CD4-positive, alpha-beta T cell (primary cell): ENCODE measurements around the gene SHROOM1. TPM values are rescaled to one million over a fixed set of nuclear protein-coding genes. Genes with fewer than 3 reads are reported as not detected.

Experiments
- ATAC-seq: fragments of 200-7000 bp; cut with Tn5 transposase; one replicate; pipeline ENCODE4 v1.10.0; 2022; ENCODE audit warnings: mild to moderate bottlenecking; ENCODE audit not compliant: poor library complexity
- CTCF ChIA-PET: fragments of 350-600 bp; sonication (Branson Sonifier 250); formaldehyde crosslinking; loops from one replicate; lab custom pipeline; 2021; ENCODE audit warnings: antibody characterized with exemption, inconsistent platforms; lab: Charles Lee
- POLR2A ChIA-PET: fragments of 350-600 bp; sonication (Branson Sonifier 250); formaldehyde crosslinking; loops from one replicate; lab custom pipeline; 2021; ENCODE audit warnings: antibody characterized with exemption, inconsistent platforms; lab: Charles Lee
- DNase-seq, 14 experiments: peaks; one replicate each; pipeline ENCODE4 v3.0.0-alpha.2; 2013 to 2020; ENCODE audit warnings: mixed read lengths in 2 of 14
- H3K27ac ChIP-seq, 2 donors: one replicate each; pipeline versions ENCODE4 v1.5.1 to v1.7.0; 2013; ENCODE audit warnings: low read length in 2 of 2, low read depth in 1 of 2, mild to moderate bottlenecking in 1 of 2
- H3K27me3 ChIP-seq, 2 experiments: 1 replicate in 1 of 2; 2 replicates in 1 of 2; pipeline versions ENCODE4 v1.6.1 to v1.7.0; 2013; ENCODE audit warnings: low read length in 2 of 2, control low read depth in 1 of 2, mild to moderate bottlenecking in 1 of 2, moderate library complexity in 1 of 2; ENCODE audit not compliant: insufficient read depth in 2 of 2, control insufficient read depth in 1 of 2
- H3K36me3 ChIP-seq: one replicate; pipeline ENCODE4 v1.6.1; 2013; ENCODE audit warnings: low read length, control low read depth; ENCODE audit not compliant: insufficient read depth
- H3K4me1 ChIP-seq: one replicate; pipeline ENCODE4 v1.6.1; 2013; ENCODE audit warnings: low read length, control low read depth; ENCODE audit not compliant: insufficient read depth
- H3K4me3 ChIP-seq: one replicate; pipeline ENCODE4 v1.5.1; 2013; ENCODE audit warnings: mild to moderate bottlenecking, low read length, moderate library complexity
- H3K9me3 ChIP-seq, 2 experiments: 1 replicate in 1 of 2; 2 replicates in 1 of 2; pipeline versions ENCODE4 v1.6.1 to v1.7.0; 2013; ENCODE audit warnings: low read length in 2 of 2, mild to moderate bottlenecking in 2 of 2, control low read depth in 1 of 2, moderate library complexity in 1 of 2; ENCODE audit not compliant: control insufficient read depth in 1 of 2, insufficient read depth in 1 of 2
- H3K27ac Mint-ChIP-seq: one replicate; pipeline ENCODE4 v1.8.0; 2020; ENCODE audit warnings: mixed read lengths
- H3K27me3 Mint-ChIP-seq: one replicate; pipeline ENCODE4 v1.8.0; 2021; ENCODE audit warnings: mixed read lengths
- H3K36me3 Mint-ChIP-seq: one replicate; pipeline ENCODE4 v1.8.0; 2021; ENCODE audit warnings: low read depth, mixed read lengths
- H3K4me1 Mint-ChIP-seq: one replicate; pipeline ENCODE4 v1.8.0; 2021; ENCODE audit warnings: low read depth, mixed read lengths
- H3K4me3 Mint-ChIP-seq: one replicate; pipeline ENCODE4 v1.8.0; 2020; ENCODE audit warnings: mild to moderate bottlenecking, mixed read lengths
- H3K9me3 Mint-ChIP-seq: one replicate; pipeline ENCODE4 v1.8.0; 2020; ENCODE audit warnings: mixed read lengths
- intact Hi-C, 2 experiments: fragments of 100-400 bp; cut with DNase I in 1 of 2; cut with micrococcal nuclease in 1 of 2; formaldehyde crosslinking; loops; one replicate each; pipeline versions ENCODE4 v1.15.1 to v1.9.0; 2023 to 2025; cut with DNase I, micrococcal nuclease
- total RNA-seq, 174 experiments: library from RNA in 2 of 174; stranded (reverse) in 2 of 174; gene quantifications; one replicate each; pipeline ENCODE4 v1.2.3 and lab custom pipeline; 2021 to 2026
- TF ChIP-seq, protein P1 (sequence below): fragments of 200-600 bp; IDR thresholded peaks from one replicate; pipeline ENCODE4 v1.8.0; 2022; ENCODE audit warnings: antibody characterized with exemption, mild to moderate bottlenecking

SHROOM1 gene
- total RNA-seq, 2 experiments from 2014 or later, result 0.59 TPM; not detected in 1

DNA sequence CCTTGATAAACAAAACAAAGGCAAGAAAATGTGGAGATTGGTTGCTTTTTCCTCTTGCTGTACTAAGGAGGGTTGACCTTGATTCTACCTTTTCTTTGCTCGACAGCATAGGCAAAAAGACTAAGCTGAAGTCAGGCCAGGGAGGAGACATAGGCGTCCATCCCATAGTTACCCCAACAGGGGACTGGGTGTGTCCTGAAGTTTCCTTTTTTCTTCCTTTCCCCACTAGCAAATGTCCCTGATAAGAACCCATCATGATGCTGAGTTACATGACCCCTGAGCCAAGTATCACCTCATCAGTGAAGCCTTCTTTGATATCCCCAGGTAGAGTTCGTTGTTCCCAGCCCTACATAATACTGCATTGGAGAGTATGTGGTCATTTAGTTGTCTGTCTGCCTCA, 9.9 kb upstream of the SHROOM1 start:
- no peaks in the 10 kb centered on the region for H3K36me3 ChIP-seq
- H3K27me3 ChIP-seq, result no peaks in the 10 kb centered on the region
- DNase-seq (no peak), ATAC-seq (no peak)
- TF ChIP-seq, protein P1, sequence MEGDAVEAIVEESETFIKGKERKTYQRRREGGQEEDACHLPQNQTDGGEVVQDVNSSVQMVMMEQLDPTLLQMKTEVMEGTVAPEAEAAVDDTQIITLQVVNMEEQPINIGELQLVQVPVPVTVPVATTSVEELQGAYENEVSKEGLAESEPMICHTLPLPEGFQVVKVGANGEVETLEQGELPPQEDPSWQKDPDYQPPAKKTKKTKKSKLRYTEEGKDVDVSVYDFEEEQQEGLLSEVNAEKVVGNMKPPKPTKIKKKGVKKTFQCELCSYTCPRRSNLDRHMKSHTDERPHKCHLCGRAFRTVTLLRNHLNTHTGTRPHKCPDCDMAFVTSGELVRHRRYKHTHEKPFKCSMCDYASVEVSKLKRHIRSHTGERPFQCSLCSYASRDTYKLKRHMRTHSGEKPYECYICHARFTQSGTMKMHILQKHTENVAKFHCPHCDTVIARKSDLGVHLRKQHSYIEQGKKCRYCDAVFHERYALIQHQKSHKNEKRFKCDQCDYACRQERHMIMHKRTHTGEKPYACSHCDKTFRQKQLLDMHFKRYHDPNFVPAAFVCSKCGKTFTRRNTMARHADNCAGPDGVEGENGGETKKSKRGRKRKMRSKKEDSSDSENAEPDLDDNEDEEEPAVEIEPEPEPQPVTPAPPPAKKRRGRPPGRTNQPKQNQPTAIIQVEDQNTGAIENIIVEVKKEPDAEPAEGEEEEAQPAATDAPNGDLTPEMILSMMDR, result no peak
- ChIA-PET CTCF (interaction anchor here (1.4 kb wide), 1 partner anchor 10 kb away, joined by 3 read pairs; the partner anchor contains the start of gene SHROOM1), POLR2A (no interaction called here)
- no peaks in the 10 kb centered on the region for H3K9me3 ChIP-seq
- no peaks in the 10 kb centered on the region for H3K36me3 Mint-ChIP-seq
- H3K4me3 ChIP-seq, result no peak overlapping the region
- H3K4me1 ChIP-seq, result no peaks in the 10 kb centered on the region
- H3K4me3 Mint-ChIP-seq, result no peak overlapping the region
- no peaks in the 10 kb centered on the region for H3K4me1 Mint-ChIP-seq
- no peaks in the 10 kb centered on the region for H3K27me3 Mint-ChIP-seq
- H3K27ac ChIP-seq, result no peak overlapping the region
- no peaks in the 10 kb centered on the region for H3K9me3 Mint-ChIP-seq
- intact Hi-C loops, result no loop called here
- no peak overlapping the region for H3K27ac Mint-ChIP-seq

DNA sequence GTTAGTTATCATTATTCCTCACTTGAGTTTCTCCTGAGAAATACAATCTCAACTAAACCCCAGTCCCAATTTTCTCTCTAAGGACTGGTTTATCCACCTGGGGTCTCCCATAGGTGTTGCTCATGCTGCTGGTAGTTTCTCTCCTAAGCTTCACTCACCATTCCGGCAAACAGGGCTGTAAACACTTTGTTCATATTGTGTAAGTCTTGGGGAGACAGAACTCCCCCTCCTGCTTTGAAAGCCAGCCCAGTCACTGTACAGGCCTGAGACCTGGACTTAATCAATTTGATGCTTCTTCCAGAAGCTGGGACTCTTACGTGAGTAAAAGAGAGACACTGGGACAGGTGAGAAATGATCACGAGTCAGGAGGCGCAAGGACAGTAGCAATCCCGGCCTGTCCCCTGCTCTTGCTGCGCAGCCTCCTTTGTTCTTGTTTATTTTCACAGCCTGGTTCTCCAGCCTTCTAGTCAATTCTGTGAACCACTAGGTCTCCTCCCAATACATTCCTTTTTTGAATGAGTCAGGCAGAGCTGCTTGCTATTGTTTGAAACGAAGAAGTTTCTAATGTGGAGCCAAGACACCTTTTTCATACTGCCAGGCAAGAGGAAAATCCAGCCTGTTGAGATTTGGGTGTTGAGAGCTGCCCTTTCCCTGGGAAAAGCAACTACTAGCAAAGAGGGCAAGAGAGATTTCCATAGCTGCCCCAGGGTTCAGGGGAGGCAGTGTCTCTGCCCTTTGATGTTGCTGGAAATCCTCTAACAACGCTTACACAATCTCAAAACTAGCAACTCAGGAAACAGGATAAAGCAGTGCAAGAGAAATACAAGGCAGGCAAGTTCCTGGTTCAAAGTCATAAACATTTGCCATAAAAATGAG, 9.2 kb upstream of the SHROOM1 start:
- Histone ChIP-seq H3K9me3 (no peaks in the 10 kb centered on the region), H3K36me3 (no peaks in the 10 kb centered on the region), H3K4me1 (no peaks in the 10 kb centered on the region), H3K27ac (no peak overlapping the region), H3K4me3 (no peak overlapping the region), H3K27me3 (no peaks in the 10 kb centered on the region)
- Mint-ChIP-seq H3K4me3 (no peak overlapping the region), H3K9me3 (no peaks in the 10 kb centered on the region), H3K27me3 (no peaks in the 10 kb centered on the region), H3K36me3 (no peaks in the 10 kb centered on the region), H3K27ac (no peak overlapping the region), H3K4me1 (no peaks in the 10 kb centered on the region)
- ChIA-PET POLR2A (no interaction called here), CTCF (interaction anchor here (1.4 kb wide), 1 partner anchor 9 kb away, joined by 3 read pairs; the partner anchor contains the start of gene SHROOM1)
- TF ChIP-seq, protein P1, result no peak
- DNase-seq, result no peak
- ATAC-seq, result no peak
- intact Hi-C loops, result no loop called here

DNA sequence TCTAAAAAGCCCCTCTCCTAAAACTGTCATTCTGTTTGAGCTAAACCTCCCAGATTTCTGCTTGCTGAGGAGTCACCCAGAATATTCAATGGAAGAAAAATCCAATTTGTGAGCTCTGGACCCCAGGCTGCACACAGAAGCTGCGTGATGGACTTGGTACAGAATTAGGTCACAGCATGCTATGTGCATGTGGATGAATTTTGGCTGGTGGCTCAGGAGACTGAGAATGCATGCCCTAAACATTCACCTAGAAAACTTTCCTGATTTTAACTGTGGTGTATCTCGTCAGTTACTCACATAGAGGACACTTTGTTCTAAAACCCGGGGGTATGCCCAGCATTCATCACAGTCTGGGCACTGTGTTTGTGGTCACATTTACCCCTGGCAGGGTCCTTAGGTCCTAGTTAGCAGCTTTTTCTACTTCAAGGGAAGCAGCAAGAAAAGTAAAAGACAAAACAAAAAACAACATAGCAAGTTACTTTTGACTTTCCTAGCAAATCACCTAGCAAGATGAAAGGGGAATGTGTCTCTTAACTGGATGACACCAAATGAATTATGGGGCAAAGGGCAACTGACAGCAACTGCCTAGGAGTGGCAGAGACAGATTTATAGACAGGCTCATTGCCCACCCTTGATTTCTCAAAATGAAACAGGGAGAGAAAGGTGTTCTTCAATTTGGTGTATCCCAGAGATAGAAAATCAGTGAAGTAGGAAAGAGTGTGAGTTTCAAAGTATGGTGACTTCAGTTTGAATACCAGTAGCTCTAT, 8.3 kb upstream of the SHROOM1 start:
- intact Hi-C loops, result no loop called here
- ChIA-PET CTCF (interaction anchor here (1.4 kb wide), 1 partner anchor 8 kb away, joined by 3 read pairs; the partner anchor contains the start of gene SHROOM1), POLR2A (no interaction called here)
- Mint-ChIP-seq H3K4me3 (no peak overlapping the region), H3K36me3 (no peaks in the 10 kb centered on the region), H3K27me3 (no peaks in the 10 kb centered on the region), H3K9me3 (no peaks in the 10 kb centered on the region), H3K4me1 (no peaks in the 10 kb centered on the region), H3K27ac (no peak overlapping the region)
- no peaks in the 10 kb centered on the region for H3K4me1 ChIP-seq
- H3K27ac ChIP-seq, result no peak overlapping the region
- H3K36me3 ChIP-seq, result no peaks in the 10 kb centered on the region
- no peaks in the 10 kb centered on the region for H3K9me3 ChIP-seq
- H3K4me3 ChIP-seq, result no peak overlapping the region
- TF ChIP-seq, protein P1, result no peak
- H3K27me3 ChIP-seq, result no peaks in the 10 kb centered on the region
- no peak for DNase-seq
- no peak for ATAC-seq
